Endothelial cell of umbilical vein (primary cell): ENCODE results near the gene MAML1. TPM values are rescaled to one million over a fixed set of nuclear protein-coding genes. Genes with fewer than 3 reads are reported as not detected.

ENCODE experiments used
- BruUV-seq: library from RNA; stranded (reverse); fragments of 400-500 nt; replicated peaks from 2 replicates; lab custom pipeline; 2021; lab: Mats Ljungman, UMichigan
- CTCF ChIA-PET: fragments of 300-600, 350-600 bp; sonication (Branson Sonifier 250); formaldehyde crosslinking; loops from one replicate; lab custom pipeline; 2021; ENCODE audit warnings: antibody characterized with exemption, inconsistent platforms; lab: Charles Lee
- POLR2A ChIA-PET: fragments of 300-600, 350-600 bp; sonication (Branson Sonifier 250); formaldehyde crosslinking; loops from one replicate; lab custom pipeline; 2021; ENCODE audit warnings: antibody characterized with exemption, inconsistent platforms; lab: Charles Lee
- DNase-seq: peaks from one replicate; pipeline ENCODE4 v3.0.0-alpha.2; 2011; ENCODE audit warnings: low read depth, low spot score
- FAIRE-seq: peaks from 2 replicates; lab custom pipeline; 2011; peaks lifted over from hg19 to GRCh38; lab: Jason Lieb, UNC
- H2AFZ ChIP-seq: 2 replicates; pipeline ENCODE4 v1.6.0; 2012; ENCODE audit warnings: low read depth, low read length, control low read depth, inconsistent platforms
- H3K27ac ChIP-seq: 2 replicates; pipeline ENCODE4 v1.5.1; 2011; ENCODE audit warnings: low read depth, mild to moderate bottlenecking, control low read depth, low read length, moderate library complexity; ENCODE audit not compliant: insufficient read depth
- H3K27me3 ChIP-seq, 2 experiments: 2 replicates each; pipeline versions ENCODE4 v1.6.0 to v1.6.1; 2011; ENCODE audit warnings: low read length in 2 of 2, mixed read lengths in 1 of 2; ENCODE audit not compliant: control insufficient read depth in 2 of 2, insufficient read depth in 2 of 2
- H3K36me3 ChIP-seq, 2 experiments: 2 replicates in 1 of 2; 3 replicates in 1 of 2; pipeline ENCODE4 v1.5.1; 2011; ENCODE audit warnings: low read length in 2 of 2, mild to moderate bottlenecking in 1 of 2, moderate library complexity in 1 of 2; ENCODE audit not compliant: control insufficient read depth in 2 of 2, insufficient read depth in 2 of 2; ENCODE audit errors: extremely low read depth in 1 of 2
- H3K4me1 ChIP-seq: 3 replicates; pipeline ENCODE4 v1.5.1; 2011; ENCODE audit warnings: mild to moderate bottlenecking, low read length; ENCODE audit not compliant: control insufficient read depth, insufficient read depth; ENCODE audit errors: extremely low read depth
- H3K4me2 ChIP-seq: 2 replicates; pipeline ENCODE4 v1.6.1; 2011; ENCODE audit warnings: low read length, control low read depth, mixed read lengths; ENCODE audit not compliant: insufficient read depth
- H3K4me3 ChIP-seq, 3 experiments: fragments of 200-600 bp in 1 of 3; sonication (generic), shearing (Covaris generic) in 1 of 3; replicated peaks in 1 of 3; 2 replicates each; pipeline ENCODE4 v1.5.1; 2011 to 2016; ENCODE audit warnings: control low read depth in 3 of 3, low read length in 3 of 3, mild to moderate bottlenecking in 2 of 3, inconsistent platforms in 1 of 3, low read depth in 1 of 3, moderate library complexity in 1 of 3; ENCODE audit not compliant: insufficient read depth in 1 of 3
- H3K79me2 ChIP-seq: 2 replicates; pipeline ENCODE4 v1.6.0; 2012; ENCODE audit warnings: low read length, inconsistent platforms; ENCODE audit not compliant: control insufficient read depth, insufficient read depth
- H3K9ac ChIP-seq: replicated peaks from 2 replicates; pipeline ENCODE3; 2011; ENCODE audit warnings: low read length, control low read depth; ENCODE audit not compliant: insufficient read depth; ENCODE audit errors: extremely low read depth
- H3K9me1 ChIP-seq: replicated peaks from 3 replicates; pipeline ENCODE4 v1.6.0; 2011; ENCODE audit warnings: mild to moderate bottlenecking, low read length; ENCODE audit not compliant: control insufficient read depth, insufficient read depth; ENCODE audit errors: extremely low read depth
- H3K9me3 ChIP-seq: replicated peaks from 2 replicates; pipeline ENCODE4 v1.5.1; 2012; ENCODE audit warnings: low read length, inconsistent platforms; ENCODE audit not compliant: control insufficient read depth, insufficient read depth
- H4K20me1 ChIP-seq: replicated peaks from 2 replicates; pipeline ENCODE3; 2011; ENCODE audit warnings: mild to moderate bottlenecking, low read length; ENCODE audit not compliant: control insufficient read depth, insufficient read depth; ENCODE audit errors: extremely low read depth
- CTCF ChIP-seq, 2 donors: IDR thresholded peaks; 1 replicate in 1 of 2; 2 replicates in 1 of 2; pipeline ENCODE4 v1.5.1; 2011; ENCODE audit warnings: low read length in 2 of 2, mild to moderate bottlenecking in 2 of 2, moderate library complexity in 2 of 2, control low read depth in 1 of 2, inconsistent platforms in 1 of 2, low read depth in 1 of 2; ENCODE audit not compliant: insufficient read depth in 1 of 2; ENCODE audit errors: extremely low read depth in 1 of 2
- EZH2 ChIP-seq: IDR thresholded peaks from 2 replicates; pipeline ENCODE4 v1.6.1; 2012; ENCODE audit warnings: borderline replicate concordance, low read depth, mild to moderate bottlenecking, moderate library complexity, low read length, inconsistent platforms; ENCODE audit not compliant: severe bottlenecking
- FOS ChIP-seq: IDR thresholded peaks from 2 replicates; pipeline ENCODE4 v1.6.1; 2011; ENCODE audit warnings: mild to moderate bottlenecking, low read length, moderate library complexity, borderline replicate concordance; ENCODE audit not compliant: insufficient read depth
- GATA2 ChIP-seq: IDR thresholded peaks from 2 replicates; pipeline ENCODE4 v1.7.0; 2011; ENCODE audit warnings: low read depth, mild to moderate bottlenecking, moderate library complexity, mixed read lengths, low read length; ENCODE audit not compliant: insufficient read length, insufficient read depth
- JUN ChIP-seq: IDR thresholded peaks from 2 replicates; pipeline ENCODE4 v1.6.1; 2011; ENCODE audit warnings: borderline replicate concordance, low read depth; ENCODE audit not compliant: insufficient read length, insufficient read depth
- MAX ChIP-seq: IDR thresholded peaks from 2 replicates; pipeline ENCODE4 v1.6.1; 2011; ENCODE audit not compliant: insufficient read depth, insufficient read length
- MYC ChIP-seq: IDR thresholded peaks from one replicate; pipeline ENCODE4 v1.6.1; 2011; ENCODE audit warnings: mild to moderate bottlenecking, low read depth, low read length
- POLR2A ChIP-seq: IDR thresholded peaks from 2 replicates; pipeline ENCODE4 v1.6.1; 2012; ENCODE audit warnings: low read depth, mild to moderate bottlenecking, control low read depth, low read length
- POLR2AphosphoS5 ChIP-seq: IDR thresholded peaks from 2 replicates; pipeline ENCODE4 v1.6.1; 2012; ENCODE audit warnings: low read depth, mild to moderate bottlenecking, control low read depth, low read length, moderate library complexity; ENCODE audit not compliant: insufficient read depth
- dilution Hi-C: fragments of 300-500 bp; cut with MboI; formaldehyde crosslinking; loops from one replicate; pipeline ENCODE4 v1.15.0; 2019; ENCODE audit warnings: low sequenced_read_pairs; ENCODE audit not compliant: extremely low pct_ligation_motif_present
- intact Hi-C: fragments of 100-400 bp; cut with micrococcal nuclease; formaldehyde crosslinking; loops from one replicate; pipeline ENCODE4 v1.10.0; 2022
- polyA plus RNA-seq, 4 experiments: library from polyadenylated mRNA; depleted of rRNA in 3 of 4; stranded (reverse) in 3 of 4; unstranded in 1 of 4; fragments of >200 nt; gene quantifications; 2 replicates each; pipeline versions ENCODE4 v1.2.1 to v1.2.3, GENCODE V29; 2011 to 2012; ENCODE audit warnings: missing spikeins in 1 of 4
- total RNA-seq: library from RNA; stranded (reverse); gene quantifications from 2 replicates; pipeline ENCODE4 v1.2.3, GENCODE V29; 2021

Gene MAML1
- total and polyA plus RNA-seq, 2 donors (not counting 3 experiments of a cell fraction or from before 2014, with no cell fraction given), result 12.4 to 29.0 TPM

- intact Hi-C loops (loop anchor here (5.0 kb wide), 2 partner anchors 111 to 1546 kb away; partner anchors contain the start of genes MGAT4B and RACK1), dilution Hi-C loops (no loop called here)
- DNase-seq (no peak), FAIRE-seq (no peak)
- BruUV-seq, result no TSS peak
- Histone ChIP-seq H2AFZ (no peak overlapping the region), H3K9me3 (no peaks in the 10 kb centered on the region), H3K4me1 (peaks cover 15% of the 10 kb centered on the region), H3K9me1 (no peaks in the 10 kb centered on the region), H3K9ac (no peak overlapping the region), H3K4me2 (no peak overlapping the region), H3K27me3 (no peaks in the 10 kb centered on the region), H3K79me2 (peaks cover 27% of the 10 kb centered on the region), H3K36me3 (no peaks in the 10 kb centered on the region), H3K4me3 (no peak overlapping the region), H4K20me1 (no peaks in the 10 kb centered on the region), H3K27ac (no peak overlapping the region)
- CTCF ChIA-PET, result interaction anchor here (1.4 kb wide), 1 partner anchor 18 kb away, joined by 6 read pairs; no protein-coding TSS in a partner anchor
- TF ChIP-seq MYC (no peak), POLR2AphosphoS5 (no peak), FOS (no peak), CTCF (IDR thresholded peaks at IDR 0.05; ENCODE audit: extremely low read depth in 1 of 2, insufficient read depth in 1 of 2, low read depth in 1 of 2, low read length in 2 of 2) (no peak), EZH2 (no peak), POLR2A (no peak), JUN (no peak), MAX (no peak), GATA2 (no peak)
- POLR2A ChIA-PET, result no interaction called here
Measured at GRCh38 chr5:179696603-179697002, 36.0 kb upstream of the MAML1 start.
